HG02798 (cell line): ENCODE data around the gene GOLGA6A.
"Not testable (repeated sequence)": the region's sequence is repeated elsewhere in the genome, so short reads cannot be mapped to it uniquely, and the experiment has no call there.

Experiments
- ATAC-seq: cut with Tn5 transposase; IDR thresholded peaks from one replicate; pipeline ENCODE4 v1.9.1; 2021; ENCODE audit warnings: mild to moderate bottlenecking; ENCODE audit not compliant: unreplicated experiment, poor library complexity

GOLGA6A gene

DNA sequence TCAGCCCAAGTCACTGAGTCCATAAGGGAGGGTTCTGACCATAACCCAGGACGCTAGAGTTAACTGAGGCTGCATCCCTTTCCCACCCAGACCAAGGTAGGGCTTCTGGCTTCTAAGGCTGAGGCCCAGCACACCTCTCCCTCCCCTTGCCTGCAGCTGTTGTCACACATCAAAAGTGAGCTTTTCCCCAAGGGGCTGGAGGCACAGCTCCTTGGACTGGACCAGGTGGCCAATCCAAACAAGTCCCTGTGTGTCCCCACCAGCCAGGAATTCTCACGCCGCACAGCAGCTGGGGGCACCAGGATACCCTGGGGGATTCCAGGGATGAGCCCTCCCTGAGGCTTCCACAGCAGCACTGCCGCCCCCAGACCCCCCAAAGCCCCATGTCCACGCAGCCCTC lies 25.8 kb upstream of the GOLGA6A start:
- no peak for ATAC-seq

DNA sequence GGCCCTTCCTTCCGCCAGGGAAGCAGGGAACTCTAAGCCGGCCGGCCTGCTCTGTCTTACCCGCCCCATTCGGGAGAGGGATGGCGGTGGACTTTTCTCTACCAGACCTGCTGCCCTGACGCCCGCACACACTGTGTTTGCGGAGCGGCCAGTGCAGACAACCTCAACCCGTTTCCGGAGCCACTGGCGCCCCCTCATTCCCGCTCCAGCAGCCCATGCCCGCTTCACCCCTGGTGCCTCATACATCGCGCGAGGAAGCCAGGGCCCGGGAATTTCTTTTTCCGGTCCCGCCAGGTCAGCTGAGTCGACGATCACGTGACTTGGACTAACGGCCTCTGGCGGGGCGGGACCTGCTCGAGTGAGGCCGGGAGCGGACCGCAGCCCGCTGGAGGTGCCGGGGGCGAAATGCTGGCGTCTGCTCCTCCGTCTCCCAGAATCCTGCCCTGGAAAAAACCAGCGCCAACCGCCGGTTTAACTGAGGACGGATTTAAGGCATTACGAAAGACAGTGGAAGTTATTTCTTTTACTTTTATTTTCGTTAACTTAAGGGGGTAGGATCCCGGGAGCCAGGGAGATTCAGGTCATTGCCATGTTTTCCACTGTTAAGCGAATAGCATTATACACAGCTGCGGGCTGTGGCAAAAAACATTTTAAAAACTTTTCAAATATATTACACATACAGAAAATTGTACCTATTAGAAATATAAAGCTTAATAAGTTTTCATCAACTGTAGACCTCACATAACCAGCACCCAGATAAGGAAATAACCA lies 17.8 kb upstream of the GOLGA6A start:
- ATAC-seq = peak; percentile 78

DNA sequence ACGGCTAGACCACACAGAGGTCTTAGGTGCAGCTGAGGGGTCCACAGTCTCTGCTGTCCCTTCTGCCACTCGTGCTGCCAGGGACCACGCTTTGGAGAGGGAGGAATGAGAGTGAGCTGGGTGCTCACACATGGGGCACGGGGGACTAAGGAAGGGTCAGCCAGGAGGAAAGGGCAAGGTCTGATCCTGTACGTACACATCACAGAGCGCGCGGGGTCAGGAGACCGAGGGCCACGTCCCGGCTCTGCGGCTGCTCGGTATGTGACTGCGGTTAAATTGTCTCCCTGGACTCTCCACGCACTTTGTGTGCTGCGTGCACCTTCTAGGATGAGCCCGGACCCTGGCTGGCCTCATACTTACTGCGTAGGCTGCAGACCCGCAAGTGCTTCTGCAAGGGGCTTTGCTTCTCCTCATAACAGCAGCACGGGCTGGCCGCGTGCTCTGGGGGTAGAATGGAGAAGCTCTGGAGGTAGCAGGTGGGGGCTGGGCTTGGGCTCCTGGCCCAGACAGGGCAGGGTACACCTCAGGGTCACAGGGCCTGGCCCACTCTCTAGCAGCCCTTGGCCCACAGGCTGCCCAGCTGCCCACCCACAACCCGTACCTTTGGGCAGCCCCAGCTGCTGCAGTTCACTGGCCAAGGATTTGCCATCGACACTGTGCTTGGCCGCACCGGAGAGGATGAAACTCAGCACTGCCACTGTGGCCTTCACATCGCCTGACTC lies 14.6 kb upstream of the GOLGA6A start:
- not testable (repeated sequence) for ATAC-seq

DNA sequence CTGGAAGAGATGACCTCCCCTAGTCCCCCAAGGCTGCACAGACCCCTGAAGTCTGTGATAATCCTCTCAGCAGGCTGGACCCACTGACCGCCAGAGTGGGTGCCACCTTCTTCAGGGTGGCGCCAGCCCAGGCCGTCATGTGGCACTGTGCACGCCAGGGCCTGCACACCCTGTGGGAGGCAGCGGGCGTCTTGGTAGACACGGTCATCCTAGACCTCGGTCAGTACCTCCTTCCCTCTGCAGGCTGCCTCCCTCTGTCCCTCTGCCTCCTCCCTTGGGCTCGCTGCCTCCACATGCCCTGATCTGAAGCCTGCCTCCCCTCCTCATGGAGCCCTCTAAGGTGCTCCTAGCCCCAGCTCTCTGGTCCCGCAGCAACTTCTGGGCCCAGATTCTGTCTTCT lies 13.3 kb upstream of the GOLGA6A start:
- not testable (repeated sequence) for ATAC-seq

DNA sequence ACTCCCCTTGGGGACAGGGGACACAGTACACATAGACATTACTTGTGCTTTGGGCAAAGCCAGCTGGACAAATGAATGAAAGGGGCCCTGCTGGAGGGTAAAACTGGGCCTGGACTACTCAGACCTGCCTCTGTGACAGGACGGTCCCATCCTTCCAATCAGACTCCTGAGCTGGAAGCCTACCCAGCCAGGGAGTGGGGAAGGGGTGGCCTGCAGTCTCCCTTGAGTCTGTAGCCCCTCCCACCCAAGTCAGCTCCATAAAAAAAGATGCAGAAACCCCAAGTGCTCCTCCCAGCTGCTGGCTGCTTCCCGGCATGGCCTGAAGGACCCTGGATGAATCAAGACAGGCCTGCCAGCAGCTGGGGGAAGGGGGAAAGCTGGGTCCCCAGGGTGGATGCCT lies 12.2 kb upstream of the GOLGA6A start:
- not testable (repeated sequence) for ATAC-seq

DNA sequence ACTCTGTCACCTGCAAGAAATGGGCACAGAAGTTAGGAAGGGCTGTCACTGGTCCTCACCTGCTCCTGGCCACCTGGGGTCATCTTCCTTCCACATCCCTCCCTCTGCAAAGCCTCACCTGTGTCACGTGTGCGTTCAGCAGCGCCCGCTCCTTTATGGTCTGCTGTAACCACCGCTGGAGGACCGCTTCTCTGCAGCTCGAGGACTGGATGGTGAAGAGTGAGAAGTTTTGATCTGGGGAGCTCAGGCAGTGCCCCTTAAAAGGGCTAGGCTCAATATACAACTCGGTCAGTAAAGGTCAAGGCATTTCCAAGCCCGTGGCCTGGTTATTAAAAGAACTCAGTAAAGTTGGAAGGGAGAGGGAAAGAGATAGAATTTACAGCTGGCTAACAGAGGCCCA lies 6.6 kb downstream of the GOLGA6A start:
- not testable (repeated sequence) for ATAC-seq

DNA sequence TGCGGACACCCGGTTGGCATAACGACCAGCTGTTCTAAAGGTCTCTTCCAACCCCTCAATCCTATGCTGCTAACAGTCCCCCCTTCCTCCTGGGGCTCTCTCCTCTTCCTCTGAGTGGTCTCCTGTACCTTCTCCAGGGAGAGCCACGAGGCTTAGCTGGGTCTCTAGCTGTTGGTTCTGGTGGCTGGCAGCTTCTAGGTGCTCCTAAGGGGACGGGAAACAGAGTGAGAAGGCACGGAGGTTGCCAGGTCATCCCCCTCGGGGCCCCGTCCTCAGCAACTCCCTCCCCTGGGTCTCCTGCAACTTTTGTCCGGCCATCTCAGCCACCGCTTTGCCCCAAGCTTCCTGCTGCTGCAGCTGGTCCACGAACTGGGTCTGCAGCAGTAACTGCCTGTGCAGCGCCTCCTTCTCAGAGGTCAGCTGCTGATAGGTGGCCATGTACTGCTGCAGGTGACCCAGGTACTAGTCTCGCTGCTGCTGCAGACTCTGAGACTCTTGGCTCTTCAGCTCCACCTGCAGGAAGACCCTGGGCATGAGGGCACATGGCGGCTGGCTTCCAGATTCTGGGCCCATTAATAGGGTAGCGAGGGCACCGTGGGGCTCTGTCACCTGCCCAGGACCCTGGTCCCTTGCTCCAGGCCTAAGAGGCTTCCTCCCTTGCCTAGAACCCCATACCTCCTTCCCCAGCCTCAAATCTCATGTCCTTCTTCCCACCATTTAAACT lies 9.6 kb downstream of the GOLGA6A start:
- not testable (repeated sequence) for ATAC-seq

DNA sequence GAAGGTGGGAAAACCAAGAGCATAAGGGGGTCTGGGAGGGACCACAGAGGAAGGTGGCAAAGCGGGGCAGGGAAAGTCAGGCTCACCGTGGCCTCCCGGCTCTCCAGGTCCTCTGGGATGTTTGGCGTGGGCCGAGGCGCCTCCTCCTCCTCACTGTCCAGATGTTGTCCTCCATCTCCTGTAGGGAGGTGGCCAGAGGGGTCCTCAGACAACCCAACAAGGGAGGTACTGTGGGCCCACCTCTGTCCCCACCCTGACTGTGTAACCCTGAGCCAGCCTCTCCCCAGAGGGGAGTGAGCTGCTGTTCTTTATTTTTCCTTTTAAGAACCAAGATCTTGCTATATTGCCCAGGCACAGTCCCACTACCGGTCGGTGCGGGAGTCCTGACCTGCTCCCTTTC lies 10.2 kb downstream of the GOLGA6A start:
- not testable (repeated sequence) for ATAC-seq

DNA sequence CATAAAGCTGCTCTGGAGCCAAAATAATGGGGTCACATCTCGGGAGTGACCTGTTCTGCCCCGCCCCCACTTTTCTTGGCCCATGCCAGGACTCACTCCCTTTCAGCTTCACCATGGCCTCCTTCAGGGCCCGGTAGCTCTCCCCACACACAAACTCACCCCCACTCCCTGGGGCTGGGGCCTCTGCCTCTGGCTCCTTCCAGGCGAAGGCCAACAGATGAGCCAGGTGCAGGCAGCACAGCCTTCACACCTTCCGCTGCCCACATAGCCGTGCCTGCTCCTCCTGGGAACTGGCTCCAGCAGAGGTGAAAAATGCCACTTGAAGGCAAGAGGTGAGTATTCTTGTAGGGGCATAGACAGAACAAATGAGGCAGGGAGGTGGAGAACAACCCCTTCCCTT lies 10.7 kb downstream of the GOLGA6A start:
- ATAC-seq = not testable (repeated sequence)

DNA sequence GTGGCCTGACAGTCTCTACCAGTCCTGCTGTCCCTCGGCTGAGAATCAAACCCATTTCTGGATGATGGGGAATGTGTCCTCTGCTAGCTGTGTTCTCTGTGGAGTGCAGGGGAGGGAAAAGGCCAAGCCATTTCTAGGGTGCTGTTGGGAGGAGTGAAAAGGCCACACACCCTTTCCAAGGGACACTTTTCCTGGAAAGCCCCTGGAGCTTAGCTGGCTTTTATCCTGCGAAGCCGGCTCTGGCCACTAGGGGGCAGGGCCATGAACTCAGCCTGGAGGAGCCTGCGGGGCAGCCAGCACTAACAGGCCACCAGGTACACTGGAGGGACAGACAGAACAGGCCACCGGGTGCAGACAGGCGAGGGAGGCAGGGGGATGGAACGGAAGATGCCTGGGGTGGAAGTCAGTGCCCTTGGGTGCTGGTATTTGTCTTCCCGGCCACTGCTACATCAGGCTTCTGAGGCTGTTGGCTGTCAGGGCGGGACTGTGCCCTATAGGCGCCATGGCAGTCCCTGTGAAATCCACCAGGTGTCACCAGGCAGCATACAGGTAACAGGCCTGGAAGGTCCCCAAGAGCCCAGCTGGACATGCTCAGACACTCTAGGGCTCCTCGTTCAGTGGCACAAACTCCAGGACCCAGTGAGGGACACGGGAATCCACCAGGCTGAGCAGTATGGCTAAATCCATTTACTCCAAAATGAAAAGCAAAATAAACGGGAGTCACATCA lies 16.5 kb downstream of the GOLGA6A start:
- ATAC-seq = peak; percentile 57

DNA sequence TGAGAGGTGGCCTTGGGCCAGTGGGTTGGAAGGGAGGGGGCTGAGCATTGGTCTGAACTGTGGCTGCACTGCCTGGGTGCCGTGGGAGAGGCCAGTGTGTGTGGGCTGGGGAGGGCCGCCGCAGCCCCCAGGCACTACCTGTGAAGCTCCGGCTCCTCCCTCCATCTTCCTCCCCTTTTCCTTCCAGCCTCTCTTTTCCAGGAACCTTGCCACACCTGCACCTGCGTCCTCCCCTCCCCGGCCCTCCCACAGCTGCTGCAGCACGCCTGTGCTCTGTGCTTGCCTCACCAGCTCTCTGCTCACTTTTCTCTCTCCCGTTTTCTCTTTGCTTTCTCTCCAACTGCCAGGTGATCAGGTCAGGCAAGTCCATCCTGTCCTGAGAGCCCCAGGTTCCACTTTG lies 17.5 kb downstream of the GOLGA6A start:
- ATAC-seq = not testable (repeated sequence)

DNA sequence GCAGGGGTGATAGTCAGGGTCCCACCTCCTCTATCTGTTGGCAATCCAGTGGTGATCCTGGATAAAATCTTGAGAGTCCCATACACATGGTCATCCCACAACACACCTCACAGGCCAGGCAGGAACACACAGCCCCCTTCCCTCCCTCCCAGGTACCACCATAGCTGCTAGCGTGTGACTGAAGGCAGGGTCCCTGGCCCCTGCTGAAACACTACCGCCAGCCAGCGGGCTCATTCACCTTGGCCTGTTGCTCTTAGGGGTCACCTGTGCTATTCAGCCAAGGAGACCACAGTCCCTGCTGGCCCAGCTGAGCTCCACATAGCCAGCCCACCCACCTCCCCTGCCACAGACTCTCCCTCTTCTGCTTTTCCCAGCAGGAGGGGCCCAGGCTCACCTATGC lies 18.2 kb downstream of the GOLGA6A start:
- ATAC-seq = not testable (repeated sequence)

DNA sequence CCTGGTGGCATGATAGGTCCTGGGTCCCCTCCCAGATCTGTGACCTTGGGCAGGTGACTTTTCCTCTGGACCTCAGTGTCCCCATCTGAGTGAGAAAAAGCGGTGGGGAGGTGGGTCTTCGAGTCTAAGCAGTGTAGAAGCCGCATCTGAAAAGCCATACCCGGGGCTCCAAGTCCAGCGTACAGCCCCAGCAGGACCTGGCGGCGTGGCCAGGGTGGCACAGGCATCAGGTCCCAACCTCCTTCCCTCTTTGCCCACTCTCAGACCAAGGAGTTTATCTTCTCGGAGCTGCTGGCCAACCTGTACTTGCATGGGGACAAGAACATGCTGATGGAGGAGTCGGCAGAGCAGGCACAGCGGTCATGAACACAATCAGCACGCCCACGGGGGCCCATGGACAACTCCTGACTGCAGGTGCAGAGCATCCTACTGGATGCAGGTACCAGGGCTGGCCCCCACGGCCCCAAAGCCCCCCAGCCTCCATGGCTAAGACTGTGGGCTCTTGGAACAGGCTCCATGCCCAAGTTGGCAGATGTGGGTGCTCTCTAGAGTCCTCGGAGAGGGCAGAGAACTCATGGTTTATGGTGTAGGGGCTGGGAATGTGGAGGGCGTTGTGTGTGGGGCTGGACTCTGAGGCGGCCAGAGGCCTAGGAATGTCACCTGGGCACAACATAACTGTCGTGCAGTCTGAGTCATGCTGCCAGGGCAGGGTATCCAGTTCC lies 18.8 kb downstream of the GOLGA6A start:
- not testable (repeated sequence) for ATAC-seq

DNA sequence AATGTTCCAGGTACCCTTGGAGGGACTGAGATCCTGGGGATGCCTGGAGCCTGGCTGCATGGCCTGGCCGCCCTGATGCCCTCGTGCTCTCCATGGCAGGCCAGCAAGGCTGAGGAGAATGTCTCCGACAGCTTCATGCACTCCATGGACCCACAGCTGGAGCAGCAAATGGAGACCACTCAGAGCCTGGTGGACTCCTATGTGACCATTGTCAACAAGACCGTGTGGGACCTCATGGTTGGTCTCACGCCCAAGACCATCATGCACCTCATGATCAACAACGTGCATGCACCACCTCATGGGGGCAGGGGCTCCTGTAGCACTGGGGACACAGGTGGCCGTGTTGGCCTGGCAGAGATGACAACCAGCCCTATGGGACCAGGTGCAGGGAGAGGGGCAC lies 19.7 kb downstream of the GOLGA6A start:
- no peak for ATAC-seq

DNA sequence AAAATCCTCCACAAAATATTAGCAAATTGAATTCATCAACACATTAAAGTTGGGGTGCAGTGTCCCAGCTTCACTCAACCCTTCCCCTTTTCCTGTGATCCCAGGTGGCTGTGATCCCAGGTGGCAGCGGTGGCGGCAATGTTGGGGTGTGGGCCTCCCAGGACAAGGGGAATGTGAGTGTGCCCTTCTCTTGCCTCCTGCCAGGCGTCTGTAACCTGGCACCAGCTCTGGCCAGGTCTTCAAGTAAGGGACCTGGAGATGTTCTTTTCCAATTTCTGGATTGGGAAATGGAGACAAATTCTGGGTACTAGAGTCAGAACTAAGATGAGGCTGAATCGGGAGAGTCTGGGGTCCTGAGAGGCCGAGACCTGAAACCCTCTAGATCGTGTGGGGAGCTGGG lies 20.1 kb downstream of the GOLGA6A start:
- no peak for ATAC-seq

DNA sequence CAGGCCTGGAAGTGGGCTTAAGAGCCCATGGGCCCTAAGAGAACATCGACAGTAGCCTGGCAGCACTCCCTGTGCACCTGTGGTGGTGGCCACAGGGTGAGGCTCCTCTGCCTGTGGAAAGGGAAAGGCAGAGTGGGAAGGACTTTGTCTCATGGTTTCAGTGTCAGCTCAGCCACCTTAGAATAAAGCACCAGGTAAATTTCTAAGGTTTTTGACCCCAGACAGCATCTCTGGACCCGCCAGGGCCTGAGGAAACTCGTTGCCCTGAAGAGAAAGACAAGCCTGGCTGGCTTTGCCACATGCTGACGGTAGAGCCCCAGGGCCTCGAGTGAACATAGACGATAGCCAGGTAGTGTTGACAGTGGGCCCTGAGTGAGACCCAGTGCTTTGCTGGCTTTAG lies 22.1 kb downstream of the GOLGA6A start:
- ATAC-seq = no peak

DNA sequence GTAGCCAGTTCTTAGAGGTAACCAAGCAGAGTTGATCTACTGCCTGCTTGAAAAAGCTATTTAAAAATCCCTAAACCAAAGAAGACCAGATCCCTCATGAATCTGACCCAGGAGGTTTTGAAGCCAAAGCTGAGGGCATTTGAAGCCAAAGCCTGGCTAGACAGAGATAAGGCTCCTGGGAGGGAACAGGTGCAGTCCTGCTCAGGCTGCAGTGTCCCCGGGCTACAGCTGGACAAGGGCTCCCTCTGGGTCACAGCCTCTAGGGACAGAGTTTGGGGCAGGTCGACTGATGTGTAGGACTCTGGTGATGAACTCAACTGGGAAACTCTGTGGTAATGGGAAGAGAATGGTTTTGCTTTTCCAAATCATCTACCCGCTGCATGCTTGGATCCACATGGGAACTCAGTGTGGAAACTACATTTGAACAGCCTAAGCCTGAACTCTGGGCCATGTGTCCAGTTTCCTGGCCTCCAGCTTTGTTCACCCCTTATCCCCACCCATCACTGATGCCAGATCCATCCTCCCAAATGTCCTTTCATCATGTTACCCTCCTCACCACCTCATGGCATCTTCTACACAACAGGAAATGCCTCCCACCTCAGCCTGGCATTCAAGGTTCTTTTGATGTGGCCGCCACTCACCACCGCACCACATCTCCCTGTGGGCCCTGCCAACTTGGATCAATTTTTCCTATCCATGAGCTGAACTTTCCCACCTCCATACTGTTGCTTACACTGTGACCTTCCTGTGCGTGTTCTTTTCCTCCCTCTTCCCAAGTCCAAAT lies 23.1 kb downstream of the GOLGA6A start:
- not testable (repeated sequence) for ATAC-seq

DNA sequence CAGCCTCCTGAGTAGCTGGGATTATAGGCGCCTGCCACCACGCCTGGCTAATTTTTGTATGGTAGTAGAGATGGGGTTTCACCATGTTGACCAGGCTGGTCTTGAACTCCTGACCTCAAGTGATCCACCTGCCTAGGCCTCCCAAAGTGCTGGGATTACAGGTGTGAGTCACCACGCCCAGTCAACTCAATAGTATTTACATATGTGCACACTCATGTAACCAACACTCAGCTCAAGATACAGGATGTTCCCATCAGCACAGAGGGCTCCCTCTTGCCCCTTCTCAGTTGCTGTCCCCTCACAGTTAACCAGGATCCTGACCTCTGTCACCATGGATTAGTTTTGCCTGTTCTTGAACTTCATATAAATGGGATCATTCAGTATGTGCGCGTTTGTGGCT lies 26.0 kb downstream of the GOLGA6A start:
- ATAC-seq = not testable (repeated sequence)

DNA sequence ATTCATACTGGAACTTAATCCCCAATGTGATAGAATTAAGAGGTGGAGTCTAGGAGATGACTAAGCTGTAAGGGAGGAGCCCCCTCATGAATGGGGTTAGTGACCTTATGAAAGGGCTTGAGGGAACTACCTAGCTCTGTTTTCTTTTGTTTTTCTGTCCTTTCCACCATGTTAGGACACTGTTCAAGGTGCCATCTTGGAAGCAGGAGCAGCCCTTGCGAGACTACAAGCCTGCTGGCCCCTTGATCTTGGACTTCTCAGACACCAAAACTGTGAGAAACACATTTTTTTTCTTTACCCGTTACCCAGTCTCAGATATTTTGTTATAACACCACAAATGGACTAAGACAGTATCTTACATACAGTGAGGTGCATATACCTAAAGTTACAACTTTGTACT lies 26.5 kb downstream of the GOLGA6A start:
- ATAC-seq = no peak
